ENCODE results near the gene DDAH2.

DDAH2 gene

DNA sequence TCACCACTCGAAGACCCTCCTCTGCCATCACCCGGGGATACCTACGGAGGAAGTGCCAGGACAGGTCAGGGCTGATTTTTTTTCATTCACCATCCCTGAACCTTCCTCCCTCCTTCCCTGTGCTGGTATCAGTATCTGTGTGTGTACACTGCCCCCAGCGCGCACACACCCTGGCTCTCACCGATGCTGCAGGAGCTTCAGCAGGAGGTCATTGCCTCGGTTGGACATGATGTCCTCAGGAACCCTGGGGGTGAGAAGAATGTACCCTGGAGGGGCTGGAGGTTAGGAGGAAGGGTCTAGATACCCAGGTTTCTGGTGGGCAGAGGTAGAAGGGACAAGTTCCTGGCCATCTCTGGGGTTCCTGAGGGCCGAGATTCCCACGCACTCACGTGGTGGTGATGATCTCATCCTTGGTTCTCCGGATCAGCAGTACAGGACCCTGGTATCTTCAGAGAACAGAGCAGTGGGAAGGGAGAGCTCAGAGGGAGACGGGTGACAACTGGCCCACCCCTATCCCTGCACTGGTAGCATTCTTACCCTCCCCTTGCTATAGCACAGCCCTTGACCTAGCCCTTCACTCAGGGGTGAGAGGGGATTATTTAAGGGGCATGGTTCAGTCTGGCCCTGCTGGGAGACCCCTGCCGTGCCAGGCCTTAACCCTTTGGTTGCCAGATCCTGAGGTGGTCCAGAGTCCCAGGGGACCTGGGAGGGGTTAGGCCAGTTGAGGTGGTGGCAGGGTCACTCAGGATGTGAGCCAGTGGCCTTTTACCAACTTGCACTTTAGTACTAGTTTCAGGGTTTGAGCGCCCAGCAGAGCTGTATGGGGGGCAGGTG lies 41.0 kb downstream of the DDAH2 start:
- TF ChIP-seq RARB (CRISPR knock-in tag; IDR thresholded peaks at IDR 0.05), result no peak
- TF ChIP-seq ZC3H10 (CRISPR knock-in tag; IDR thresholded peaks at IDR 0.05), result no peak
- no peak for TF ChIP-seq ESRRG (CRISPR knock-in tag; IDR thresholded peaks at IDR 0.05)
- TF ChIP-seq, protein P1, sequence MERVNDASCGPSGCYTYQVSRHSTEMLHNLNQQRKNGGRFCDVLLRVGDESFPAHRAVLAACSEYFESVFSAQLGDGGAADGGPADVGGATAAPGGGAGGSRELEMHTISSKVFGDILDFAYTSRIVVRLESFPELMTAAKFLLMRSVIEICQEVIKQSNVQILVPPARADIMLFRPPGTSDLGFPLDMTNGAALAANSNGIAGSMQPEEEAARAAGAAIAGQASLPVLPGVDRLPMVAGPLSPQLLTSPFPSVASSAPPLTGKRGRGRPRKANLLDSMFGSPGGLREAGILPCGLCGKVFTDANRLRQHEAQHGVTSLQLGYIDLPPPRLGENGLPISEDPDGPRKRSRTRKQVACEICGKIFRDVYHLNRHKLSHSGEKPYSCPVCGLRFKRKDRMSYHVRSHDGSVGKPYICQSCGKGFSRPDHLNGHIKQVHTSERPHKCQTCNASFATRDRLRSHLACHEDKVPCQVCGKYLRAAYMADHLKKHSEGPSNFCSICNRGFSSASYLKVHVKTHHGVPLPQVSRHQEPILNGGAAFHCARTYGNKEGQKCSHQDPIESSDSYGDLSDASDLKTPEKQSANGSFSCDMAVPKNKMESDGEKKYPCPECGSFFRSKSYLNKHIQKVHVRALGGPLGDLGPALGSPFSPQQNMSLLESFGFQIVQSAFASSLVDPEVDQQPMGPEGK (CRISPR knock-in tag; IDR thresholded peaks at IDR 0.05; ENCODE audit: borderline replicate concordance), result no peak
- TF ChIP-seq, protein P2, sequence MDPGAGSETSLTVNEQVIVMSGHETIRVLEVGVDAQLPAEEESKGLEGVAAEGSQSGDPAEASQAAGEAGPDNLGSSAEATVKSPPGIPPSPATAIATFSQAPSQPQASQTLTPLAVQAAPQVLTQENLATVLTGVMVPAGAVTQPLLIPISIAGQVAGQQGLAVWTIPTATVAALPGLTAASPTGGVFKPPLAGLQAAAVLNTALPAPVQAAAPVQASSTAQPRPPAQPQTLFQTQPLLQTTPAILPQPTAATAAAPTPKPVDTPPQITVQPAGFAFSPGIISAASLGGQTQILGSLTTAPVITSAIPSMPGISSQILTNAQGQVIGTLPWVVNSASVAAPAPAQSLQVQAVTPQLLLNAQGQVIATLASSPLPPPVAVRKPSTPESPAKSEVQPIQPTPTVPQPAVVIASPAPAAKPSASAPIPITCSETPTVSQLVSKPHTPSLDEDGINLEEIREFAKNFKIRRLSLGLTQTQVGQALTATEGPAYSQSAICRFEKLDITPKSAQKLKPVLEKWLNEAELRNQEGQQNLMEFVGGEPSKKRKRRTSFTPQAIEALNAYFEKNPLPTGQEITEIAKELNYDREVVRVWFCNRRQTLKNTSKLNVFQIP (CRISPR knock-in tag; IDR thresholded peaks at IDR 0.05; ENCODE audit: borderline replicate concordance, low read depth), result no peak
- TF ChIP-seq, protein P3, sequence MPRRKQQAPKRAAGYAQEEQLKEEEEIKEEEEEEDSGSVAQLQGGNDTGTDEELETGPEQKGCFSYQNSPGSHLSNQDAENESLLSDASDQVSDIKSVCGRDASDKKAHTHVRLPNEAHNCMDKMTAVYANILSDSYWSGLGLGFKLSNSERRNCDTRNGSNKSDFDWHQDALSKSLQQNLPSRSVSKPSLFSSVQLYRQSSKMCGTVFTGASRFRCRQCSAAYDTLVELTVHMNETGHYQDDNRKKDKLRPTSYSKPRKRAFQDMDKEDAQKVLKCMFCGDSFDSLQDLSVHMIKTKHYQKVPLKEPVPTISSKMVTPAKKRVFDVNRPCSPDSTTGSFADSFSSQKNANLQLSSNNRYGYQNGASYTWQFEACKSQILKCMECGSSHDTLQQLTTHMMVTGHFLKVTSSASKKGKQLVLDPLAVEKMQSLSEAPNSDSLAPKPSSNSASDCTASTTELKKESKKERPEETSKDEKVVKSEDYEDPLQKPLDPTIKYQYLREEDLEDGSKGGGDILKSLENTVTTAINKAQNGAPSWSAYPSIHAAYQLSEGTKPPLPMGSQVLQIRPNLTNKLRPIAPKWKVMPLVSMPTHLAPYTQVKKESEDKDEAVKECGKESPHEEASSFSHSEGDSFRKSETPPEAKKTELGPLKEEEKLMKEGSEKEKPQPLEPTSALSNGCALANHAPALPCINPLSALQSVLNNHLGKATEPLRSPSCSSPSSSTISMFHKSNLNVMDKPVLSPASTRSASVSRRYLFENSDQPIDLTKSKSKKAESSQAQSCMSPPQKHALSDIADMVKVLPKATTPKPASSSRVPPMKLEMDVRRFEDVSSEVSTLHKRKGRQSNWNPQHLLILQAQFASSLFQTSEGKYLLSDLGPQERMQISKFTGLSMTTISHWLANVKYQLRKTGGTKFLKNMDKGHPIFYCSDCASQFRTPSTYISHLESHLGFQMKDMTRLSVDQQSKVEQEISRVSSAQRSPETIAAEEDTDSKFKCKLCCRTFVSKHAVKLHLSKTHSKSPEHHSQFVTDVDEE (CRISPR knock-in tag; IDR thresholded peaks at IDR 0.05), result no peak
- TF ChIP-seq, protein P4, sequence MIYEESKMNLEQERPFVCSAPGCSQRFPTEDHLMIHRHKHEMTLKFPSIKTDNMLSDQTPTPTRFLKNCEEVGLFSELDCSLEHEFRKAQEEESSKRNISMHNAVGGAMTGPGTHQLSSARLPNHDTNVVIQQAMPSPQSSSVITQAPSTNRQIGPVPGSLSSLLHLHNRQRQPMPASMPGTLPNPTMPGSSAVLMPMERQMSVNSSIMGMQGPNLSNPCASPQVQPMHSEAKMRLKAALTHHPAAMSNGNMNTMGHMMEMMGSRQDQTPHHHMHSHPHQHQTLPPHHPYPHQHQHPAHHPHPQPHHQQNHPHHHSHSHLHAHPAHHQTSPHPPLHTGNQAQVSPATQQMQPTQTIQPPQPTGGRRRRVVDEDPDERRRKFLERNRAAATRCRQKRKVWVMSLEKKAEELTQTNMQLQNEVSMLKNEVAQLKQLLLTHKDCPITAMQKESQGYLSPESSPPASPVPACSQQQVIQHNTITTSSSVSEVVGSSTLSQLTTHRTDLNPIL (CRISPR knock-in tag; IDR thresholded peaks at IDR 0.05; ENCODE audit: low read depth), result no peak
- no peak for TF ChIP-seq TCF4 (CRISPR knock-in tag; IDR thresholded peaks at IDR 0.05; ENCODE audit: borderline replicate concordance)
- no peak for TF ChIP-seq CSDC2 (CRISPR knock-in tag; IDR thresholded peaks at IDR 0.05)
- no peak for TF ChIP-seq TOX (CRISPR knock-in tag; IDR thresholded peaks at IDR 0.05; ENCODE audit: borderline replicate concordance)
- no peak for TF ChIP-seq ZNF8 (CRISPR knock-in tag; IDR thresholded peaks at IDR 0.05)
- TF ChIP-seq, protein P5, sequence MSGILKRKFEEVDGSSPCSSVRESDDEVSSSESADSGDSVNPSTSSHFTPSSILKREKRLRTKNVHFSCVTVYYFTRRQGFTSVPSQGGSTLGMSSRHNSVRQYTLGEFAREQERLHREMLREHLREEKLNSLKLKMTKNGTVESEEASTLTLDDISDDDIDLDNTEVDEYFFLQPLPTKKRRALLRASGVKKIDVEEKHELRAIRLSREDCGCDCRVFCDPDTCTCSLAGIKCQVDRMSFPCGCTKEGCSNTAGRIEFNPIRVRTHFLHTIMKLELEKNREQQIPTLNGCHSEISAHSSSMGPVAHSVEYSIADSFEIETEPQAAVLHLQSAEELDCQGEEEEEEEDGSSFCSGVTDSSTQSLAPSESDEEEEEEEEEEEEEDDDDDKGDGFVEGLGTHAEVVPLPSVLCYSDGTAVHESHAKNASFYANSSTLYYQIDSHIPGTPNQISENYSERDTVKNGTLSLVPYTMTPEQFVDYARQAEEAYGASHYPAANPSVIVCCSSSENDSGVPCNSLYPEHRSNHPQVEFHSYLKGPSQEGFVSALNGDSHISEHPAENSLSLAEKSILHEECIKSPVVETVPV (CRISPR knock-in tag; IDR thresholded peaks at IDR 0.05), result no peak
- ATAC-seq, result no peak

DNA sequence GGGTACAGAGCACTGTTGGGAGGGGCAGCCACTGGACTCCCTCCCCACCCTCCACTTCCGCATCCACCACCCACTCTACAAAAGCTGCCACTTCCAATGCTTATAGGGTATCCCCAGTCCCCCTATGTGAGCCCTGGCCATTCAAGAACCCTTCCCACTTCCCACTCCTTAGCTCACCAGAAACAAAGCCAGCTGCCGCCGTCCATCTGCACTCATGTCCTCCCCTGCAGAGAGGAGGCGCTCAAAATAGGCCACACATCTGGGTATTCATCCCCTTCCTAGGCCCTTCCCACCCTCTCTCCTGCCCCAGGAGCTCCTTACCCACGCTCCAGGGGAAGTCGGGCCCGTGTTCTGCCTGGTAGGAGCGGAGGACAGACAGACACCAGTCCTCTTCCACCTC lies 41.8 kb downstream of the DDAH2 start:
- no peak for ATAC-seq
- TF ChIP-seq TOX (CRISPR knock-in tag; IDR thresholded peaks at IDR 0.05; ENCODE audit: borderline replicate concordance) (no peak), ZFP3 (CRISPR knock-in tag; IDR thresholded peaks at IDR 0.05) (no peak), ARNTL (CRISPR knock-in tag; IDR thresholded peaks at IDR 0.05; ENCODE audit: borderline replicate concordance, low read depth) (no peak)
- TF ChIP-seq, protein P4 (CRISPR knock-in tag; IDR thresholded peaks at IDR 0.05; ENCODE audit: low read depth), result no peak

DNA sequence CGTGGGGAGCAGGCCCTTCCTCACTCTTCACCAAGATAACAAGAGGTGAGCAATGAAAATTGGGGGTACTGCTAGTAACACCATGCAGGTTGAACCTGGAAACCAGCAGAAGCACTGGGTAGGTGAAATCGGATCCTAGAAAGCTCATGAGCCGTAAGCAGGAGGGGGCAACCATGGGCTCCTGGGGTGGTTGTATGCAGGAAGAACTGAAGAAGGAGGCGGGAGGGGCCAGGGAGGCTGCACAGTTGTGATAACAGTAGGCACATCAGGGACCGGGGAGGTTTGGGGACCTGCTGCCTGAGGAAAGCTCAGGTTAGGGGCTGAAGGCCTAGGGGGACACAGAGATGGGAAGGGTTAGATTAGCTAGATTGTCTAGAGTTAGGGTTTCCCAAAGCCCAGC lies 42.6 kb downstream of the DDAH2 start:
- no peak for ATAC-seq
- no peak for TF ChIP-seq TCF4 (CRISPR knock-in tag; IDR thresholded peaks at IDR 0.05; ENCODE audit: borderline replicate concordance)
- TF ChIP-seq, protein P1 (CRISPR knock-in tag; IDR thresholded peaks at IDR 0.05; ENCODE audit: borderline replicate concordance), result no peak
- no peak for TF ChIP-seq CSDC2 (CRISPR knock-in tag; IDR thresholded peaks at IDR 0.05)
- TF ChIP-seq OSR1 (CRISPR knock-in tag; IDR thresholded peaks at IDR 0.05), result no peak
- TF ChIP-seq ZFP3 (CRISPR knock-in tag; IDR thresholded peaks at IDR 0.05), result no peak
- TF ChIP-seq SNAI2 (CRISPR knock-in tag; IDR thresholded peaks at IDR 0.05), result no peak
- no peak for TF ChIP-seq BACH2 (CRISPR knock-in tag; IDR thresholded peaks at IDR 0.05; ENCODE audit: borderline replicate concordance)
- no peak for TF ChIP-seq ZC3H10 (CRISPR knock-in tag; IDR thresholded peaks at IDR 0.05)
- no peak for TF ChIP-seq TOX (CRISPR knock-in tag; IDR thresholded peaks at IDR 0.05; ENCODE audit: borderline replicate concordance)
- TF ChIP-seq, protein P2 (CRISPR knock-in tag; IDR thresholded peaks at IDR 0.05; ENCODE audit: borderline replicate concordance, low read depth), result no peak
- TF ChIP-seq ZNF8 (CRISPR knock-in tag; IDR thresholded peaks at IDR 0.05), result no peak
- TF ChIP-seq ISL1 (CRISPR knock-in tag; IDR thresholded peaks at IDR 0.05), result no peak
- no peak for TF ChIP-seq ZFP30 (CRISPR knock-in tag; IDR thresholded peaks at IDR 0.05)
- TF ChIP-seq, protein P5 (CRISPR knock-in tag; IDR thresholded peaks at IDR 0.05), result no peak
